RWPE2 (cell line): ENCODE data around the gene ITLN2.

ENCODE experiments used
- ATAC-seq: fragments of 200-7000 bp; cut with Tn5 transposase; 3 replicates; pipeline ENCODE4 v1.9.1; 2021; ENCODE audit warnings: low read depth
- DNase-seq: peaks from one replicate; pipeline ENCODE4 v3.0.0-alpha.2; 2020; ENCODE audit warnings: low spot score
- H3K27ac ChIP-seq: fragments of 450-650 bp; 2 replicates; pipeline ENCODE4 v1.5.1; 2017; ENCODE audit warnings: mild to moderate bottlenecking; ENCODE audit not compliant: poor library complexity, severe bottlenecking
- H3K27me3 ChIP-seq: fragments of 250-450 bp; sonication (Bioruptor Pico); 2 replicates; pipeline ENCODE4 v1.5.1; 2021; ENCODE audit warnings: mild to moderate bottlenecking, moderate library complexity; ENCODE audit not compliant: insufficient read depth, poor library complexity, severe bottlenecking
- H3K36me3 ChIP-seq: fragments of 250-450 bp; sonication (Bioruptor Pico); 2 replicates; pipeline ENCODE4 v1.5.1; 2020; ENCODE audit warnings: low read depth, mild to moderate bottlenecking, moderate library complexity
- H3K4me1 ChIP-seq: fragments of 250-450 bp; sonication (Bioruptor Pico); 2 replicates; pipeline ENCODE4 v1.5.1; 2021; ENCODE audit warnings: mild to moderate bottlenecking, moderate library complexity; ENCODE audit not compliant: insufficient read depth, poor library complexity, severe bottlenecking
- H3K4me3 ChIP-seq: fragments of 250-450 bp; sonication (Bioruptor Pico); 2 replicates; pipeline ENCODE4 v1.5.1; 2021; ENCODE audit warnings: mild to moderate bottlenecking, moderate library complexity; ENCODE audit not compliant: severe bottlenecking
- H3K9me3 ChIP-seq: fragments of 250-450 bp; sonication (Bioruptor Pico); 2 replicates; pipeline ENCODE4 v1.5.1; 2021; ENCODE audit warnings: mild to moderate bottlenecking, moderate library complexity; ENCODE audit not compliant: severe bottlenecking
- TF ChIP-seq, protein P1 (sequence below): fragments of 450-650 bp; IDR thresholded peaks from one replicate; pipeline ENCODE4 v1.5.1; 2017; ENCODE audit warnings: mild to moderate bottlenecking, moderate library complexity; ENCODE audit not compliant: poor library complexity, severe bottlenecking

Gene ITLN2

DNA sequence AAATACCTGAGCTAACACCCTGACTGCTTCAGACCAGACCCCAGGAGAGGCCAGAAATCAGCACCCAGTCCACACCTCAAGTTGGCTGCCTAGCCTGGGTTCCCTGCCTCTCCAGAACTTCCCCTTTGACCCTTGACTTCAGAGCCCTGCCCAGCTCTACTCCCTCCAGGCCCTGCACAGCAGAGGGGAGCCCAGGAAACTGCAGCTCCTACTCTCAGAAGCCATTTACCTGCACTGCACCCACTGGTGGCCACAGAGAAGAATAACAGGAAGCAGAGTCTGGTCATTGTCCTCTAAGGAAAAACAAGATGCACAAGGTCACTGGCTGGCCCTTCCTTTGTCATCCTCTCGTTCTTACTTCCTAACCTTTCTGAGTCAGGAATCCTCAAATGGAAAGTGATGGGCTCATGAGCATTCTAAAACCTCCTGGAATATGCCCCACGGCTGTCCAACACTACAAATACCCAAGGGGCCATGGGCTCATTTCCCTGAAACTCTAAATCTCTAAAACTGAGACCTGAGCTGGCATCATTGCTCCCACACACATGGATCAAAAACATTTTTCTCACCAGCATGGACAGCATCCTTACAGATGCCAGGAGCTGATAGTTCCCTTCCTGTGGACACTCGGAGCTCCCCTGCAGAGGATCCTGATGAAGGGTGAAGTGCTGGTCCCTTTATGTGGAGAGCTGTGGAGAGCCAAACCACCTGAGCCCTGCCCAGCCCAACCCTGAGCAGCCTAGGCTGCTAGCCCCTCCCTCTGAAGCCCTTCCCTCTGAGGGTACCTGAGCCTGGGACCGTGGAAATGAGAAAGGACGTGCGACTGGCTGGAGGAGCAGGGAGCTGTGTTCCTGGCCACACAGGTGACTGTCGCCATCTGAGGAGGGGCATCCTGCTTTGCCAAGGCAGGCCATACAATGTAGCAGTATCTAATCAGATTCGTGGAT is at the start of gene ITLN2:
Gene ITLN2, minus strand, starts transcription at position 652 of the 947 bp plus-strand sequence. Its CDS starts 68 bp downstream, at position 584.
- TF ChIP-seq, protein P1, sequence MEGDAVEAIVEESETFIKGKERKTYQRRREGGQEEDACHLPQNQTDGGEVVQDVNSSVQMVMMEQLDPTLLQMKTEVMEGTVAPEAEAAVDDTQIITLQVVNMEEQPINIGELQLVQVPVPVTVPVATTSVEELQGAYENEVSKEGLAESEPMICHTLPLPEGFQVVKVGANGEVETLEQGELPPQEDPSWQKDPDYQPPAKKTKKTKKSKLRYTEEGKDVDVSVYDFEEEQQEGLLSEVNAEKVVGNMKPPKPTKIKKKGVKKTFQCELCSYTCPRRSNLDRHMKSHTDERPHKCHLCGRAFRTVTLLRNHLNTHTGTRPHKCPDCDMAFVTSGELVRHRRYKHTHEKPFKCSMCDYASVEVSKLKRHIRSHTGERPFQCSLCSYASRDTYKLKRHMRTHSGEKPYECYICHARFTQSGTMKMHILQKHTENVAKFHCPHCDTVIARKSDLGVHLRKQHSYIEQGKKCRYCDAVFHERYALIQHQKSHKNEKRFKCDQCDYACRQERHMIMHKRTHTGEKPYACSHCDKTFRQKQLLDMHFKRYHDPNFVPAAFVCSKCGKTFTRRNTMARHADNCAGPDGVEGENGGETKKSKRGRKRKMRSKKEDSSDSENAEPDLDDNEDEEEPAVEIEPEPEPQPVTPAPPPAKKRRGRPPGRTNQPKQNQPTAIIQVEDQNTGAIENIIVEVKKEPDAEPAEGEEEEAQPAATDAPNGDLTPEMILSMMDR = peak; percentile 59
- Histone ChIP-seq H3K9me3 (no peaks in the 10 kb centered on the region), H3K27ac (no peak within 1 kb of the TSS), H3K4me3 (no peak within 1 kb of the TSS), H3K27me3 (no peaks in the 10 kb centered on the region), H3K4me1 (peaks cover 16% of the 10 kb centered on the region), H3K36me3 (no peaks in the 10 kb centered on the region)
- DNase-seq = no peak
- ATAC-seq = peak; percentile 34; the same call in 1 of the 3 replicates

DNA sequence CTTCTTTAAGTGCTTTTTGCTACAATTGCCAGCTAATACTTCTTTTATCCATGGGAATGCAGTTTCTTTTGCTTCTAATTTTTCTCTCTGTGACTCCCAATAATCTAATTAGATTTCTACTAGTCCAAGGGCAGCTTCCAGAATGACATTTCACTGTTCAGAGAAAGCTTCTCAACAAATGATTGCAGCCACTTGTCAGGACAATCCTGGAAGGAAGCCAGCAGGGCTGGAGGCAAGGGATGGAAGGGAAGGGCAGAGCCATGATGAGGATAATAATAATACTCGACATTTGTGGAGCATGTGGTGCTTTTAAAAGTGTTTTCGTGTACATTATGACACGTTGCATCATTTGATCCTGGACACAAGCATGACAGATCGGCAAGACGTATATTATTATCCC is 46.9 kb upstream of the ITLN2 start:
- ATAC-seq (no peak), DNase-seq (no peak)
- Histone ChIP-seq H3K4me3 (no peak overlapping the region), H3K27ac (no peak overlapping the region), H3K4me1 (peaks cover 3% of the 10 kb centered on the region), H3K36me3 (peaks cover 60% of the 10 kb centered on the region), H3K27me3 (no peaks in the 10 kb centered on the region), H3K9me3 (no peaks in the 10 kb centered on the region)
- TF ChIP-seq, protein P1 = no peak

DNA sequence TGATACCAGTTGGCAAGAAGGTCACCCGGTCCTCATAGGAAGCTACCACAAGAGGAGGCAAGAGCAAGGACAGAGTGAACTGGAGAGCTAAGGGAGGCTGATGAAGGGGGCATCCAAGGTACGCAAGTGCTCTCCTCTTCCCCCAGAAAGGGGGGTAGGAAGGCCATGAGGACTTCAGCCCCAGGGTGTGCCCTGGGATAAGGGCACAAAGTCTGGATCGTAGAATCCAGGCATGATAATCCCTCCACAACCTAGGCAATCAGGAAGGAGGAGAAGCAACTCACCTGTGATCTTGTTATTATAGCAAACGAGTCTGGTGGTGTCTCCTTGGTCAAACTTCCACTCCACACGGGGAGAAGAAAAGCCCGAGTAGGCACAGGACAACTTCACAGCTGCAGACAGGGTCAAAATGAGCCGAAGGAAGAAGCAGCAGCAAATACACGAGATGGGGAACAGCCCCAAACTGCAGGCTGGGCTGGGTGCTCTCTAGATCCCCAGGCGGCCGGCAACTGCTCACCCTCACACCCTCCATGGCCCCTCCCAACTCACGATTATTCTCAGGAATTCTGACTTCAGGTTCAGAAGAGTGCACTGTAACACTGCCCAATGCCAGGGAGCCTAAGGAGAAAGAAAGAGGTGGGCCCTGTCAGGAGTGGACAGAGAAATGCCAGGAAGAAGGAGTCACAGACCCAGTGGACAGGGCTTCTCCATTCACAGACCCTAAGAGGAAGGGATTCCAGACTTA is 46.3 kb upstream of the ITLN2 start:
- ATAC-seq = no peak
- H3K36me3 ChIP-seq = peaks cover 58% of the 10 kb centered on the region
- no peak overlapping the region for H3K4me3 ChIP-seq
- no peak overlapping the region for H3K27ac ChIP-seq
- TF ChIP-seq, protein P1 = no peak
- peaks cover 9% of the 10 kb centered on the region for H3K4me1 ChIP-seq
- no peaks in the 10 kb centered on the region for H3K27me3 ChIP-seq
- no peaks in the 10 kb centered on the region for H3K9me3 ChIP-seq
- DNase-seq = no peak

DNA sequence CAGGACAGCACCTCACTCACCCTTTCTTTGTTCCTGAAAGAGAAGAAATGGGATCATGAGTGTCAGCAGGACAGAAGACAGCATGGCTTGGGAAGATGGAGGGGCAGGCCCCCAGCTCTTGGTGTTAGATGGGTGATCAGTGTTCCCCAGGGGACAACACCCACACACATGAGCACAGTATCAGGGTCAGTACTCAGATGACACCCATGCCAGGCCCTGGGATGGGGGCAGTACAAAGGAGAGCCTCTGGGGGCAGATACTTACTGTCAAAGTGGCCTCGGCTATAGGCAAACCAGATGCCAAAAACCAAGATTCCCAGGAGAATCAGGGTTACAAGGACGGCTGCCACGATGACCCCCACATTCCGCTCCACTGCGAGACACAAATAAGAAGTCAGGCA is 44.8 kb upstream of the ITLN2 start:
- TF ChIP-seq, protein P1 = no peak
- no peak for ATAC-seq
- no peak overlapping the region for H3K4me3 ChIP-seq
- peaks cover 58% of the 10 kb centered on the region for H3K36me3 ChIP-seq
- peaks cover 19% of the 10 kb centered on the region for H3K4me1 ChIP-seq
- DNase-seq = no peak
- H3K9me3 ChIP-seq = no peaks in the 10 kb centered on the region
- no peaks in the 10 kb centered on the region for H3K27me3 ChIP-seq
- no peak overlapping the region for H3K27ac ChIP-seq
